ENCODE data around the gene ARHGEF33. TPM values are rescaled to one million over a fixed set of nuclear protein-coding genes. Genes with fewer than 3 reads are reported as not detected.
A peak's percentile ranks its signal among the peaks of the same experiment; 100 is the strongest.

The ARHGEF33 gene
- total and polyA plus RNA-seq, 2 experiments from 2014 or later, result 0.10 to 1.8 TPM

- TF ChIP-seq CREB1 (CRISPR knock-in tag; IDR thresholded peaks at IDR 0.05; ENCODE audit: low read depth), result no peak
- TF ChIP-seq NANOG (IDR thresholded peaks at IDR 0.05; ENCODE audit: borderline replicate concordance), result no peak
- no peak for TF ChIP-seq EZH2 (IDR thresholded peaks at IDR 0.05; ENCODE audit: low read depth, unreplicated experiment)
- no peak for TF ChIP-seq CTCF (conservative IDR thresholded peaks at IDR 0.05; ENCODE audit: low read depth in 2 of 2)
- TF ChIP-seq REST (IDR thresholded peaks at IDR 0.05; ENCODE audit: unreplicated experiment), result no peak
- no peak for TF ChIP-seq ZNF114 (CRISPR knock-in tag; IDR thresholded peaks at IDR 0.05)
Observed at GRCh38 chr2:38937548-38937947, 47.9 kb downstream of the ARHGEF33 start (continued).

GRCh38 chr2:38940746-38941145 is 51.1 kb downstream of the ARHGEF33 start:
- H3K27ac ChIP-seq (ENCODE audit: low read depth), result no peak overlapping the region
- no peaks in the 10 kb centered on the region for H3F3A ChIP-seq (replicated peaks; ENCODE audit: low read depth)
- Mint-ChIP-seq H3K4me3 (no peak overlapping the region), H3K9me3 (no peaks in the 10 kb centered on the region), H3K27me3 (ENCODE audit: insufficient read depth, low read depth, poor library complexity) (no peaks in the 10 kb centered on the region), H3K4me1 (peaks cover 17% of the 10 kb centered on the region), H3K36me3 (ENCODE audit: low read depth) (no peaks in the 10 kb centered on the region), H3K27ac (0 out of 2 replicates have a peak overlapping the region, but pooled peaks have one; percentile 27)
- no peaks in the 10 kb centered on the region for H4K20me1 ChIP-seq (replicated peaks; ENCODE audit: insufficient read depth)
- DNase-seq (ENCODE audit: low spot score), result no peak
- no peaks in the 10 kb centered on the region for H3K79me2 ChIP-seq (replicated peaks; ENCODE audit: insufficient read depth)
- H3K4me1 ChIP-seq (ENCODE audit: insufficient read depth), result peaks cover 10% of the 10 kb centered on the region
- H3K4me3 ChIP-seq, result no peak overlapping the region
- no peak for ATAC-seq
- no peaks in the 10 kb centered on the region for H3K9me2 ChIP-seq (ENCODE audit: insufficient read depth)
- H2AFZ ChIP-seq, result no peak overlapping the region
- H3K27me3 ChIP-seq (ENCODE audit: insufficient read depth), result no peaks in the 10 kb centered on the region
- no peak overlapping the region for H3K4me2 ChIP-seq
- no peaks in the 10 kb centered on the region for H3K36me3 ChIP-seq (ENCODE audit: insufficient read depth)
- no peak for TF ChIP-seq EZH2phosphoT487 (IDR thresholded peaks at IDR 0.05; ENCODE audit: unreplicated experiment)
- no peak for TF ChIP-seq ZNF331 (CRISPR knock-in tag; IDR thresholded peaks at IDR 0.05; ENCODE audit: low read depth)
- TF ChIP-seq ETS1 (IDR thresholded peaks at IDR 0.05), result no peak
- no peak for TF ChIP-seq STAT1 (IDR thresholded peaks at IDR 0.05; ENCODE audit: unreplicated experiment)
- TF ChIP-seq JUNB (IDR thresholded peaks at IDR 0.05; ENCODE audit: unreplicated experiment), result no peak
- TF ChIP-seq EZH2 (IDR thresholded peaks at IDR 0.05; ENCODE audit: low read depth, unreplicated experiment), result no peak
- no peak for TF ChIP-seq REST (IDR thresholded peaks at IDR 0.05; ENCODE audit: unreplicated experiment)
- TF ChIP-seq CTCF (conservative IDR thresholded peaks at IDR 0.05; ENCODE audit: low read depth in 2 of 2), result no peak

Data from GM23338 (cell line).